Measurements from ENCODE around the gene MEF2D.

The MEF2D gene

GRCh38 chr1:156434989-156435544 is 65.5 kb downstream of the MEF2D start:
- TF ChIP-seq CTCF (IDR thresholded peaks at IDR 0.05; ENCODE audit: insufficient read depth, low read depth, low read length, missing control alignments) = no peak
- no peak for DNase-seq (ENCODE audit: low read depth)
- H3K4me3 ChIP-seq (ENCODE audit: low read length) = no peak overlapping the region

- DNase-seq (ENCODE audit: low read depth) = no peak
- H3K4me3 ChIP-seq (ENCODE audit: low read length) = no peak overlapping the region
- TF ChIP-seq CTCF (IDR thresholded peaks at IDR 0.05; ENCODE audit: insufficient read depth, low read depth, low read length, missing control alignments) = no peak
These were observed 67.0 kb downstream of the MEF2D start for GRCh38 chr1:156433602-156434001.

GRCh38 chr1:156433032-156433431 is 67.5 kb downstream of the MEF2D start:
- DNase-seq (ENCODE audit: low read depth) = no peak
- no peak overlapping the region for H3K4me3 ChIP-seq (ENCODE audit: low read length)
- TF ChIP-seq CTCF (IDR thresholded peaks at IDR 0.05; ENCODE audit: insufficient read depth, low read depth, low read length, missing control alignments) = no peak

- TF ChIP-seq CTCF (IDR thresholded peaks at IDR 0.05; ENCODE audit: insufficient read depth, low read depth, low read length, missing control alignments) = no peak
- no peak for DNase-seq (ENCODE audit: low read depth)
- no peak overlapping the region for H3K4me3 ChIP-seq (ENCODE audit: low read length)
These were observed 67.9 kb downstream of the MEF2D start for GRCh38 chr1:156432669-156433018.

- no peak overlapping the region for H3K4me3 ChIP-seq (ENCODE audit: low read length)
- no peak for DNase-seq (ENCODE audit: low read depth)
- no peak for TF ChIP-seq CTCF (IDR thresholded peaks at IDR 0.05; ENCODE audit: insufficient read depth, low read depth, low read length, missing control alignments)
These were observed 68.6 kb downstream of the MEF2D start for GRCh38 chr1:156431769-156432668.

GRCh38 chr1:156431366-156431765 is 69.2 kb downstream of the MEF2D start:
- H3K4me3 ChIP-seq (ENCODE audit: low read length) = no peak overlapping the region
- no peak for DNase-seq (ENCODE audit: low read depth)
- TF ChIP-seq CTCF (IDR thresholded peaks at IDR 0.05; ENCODE audit: insufficient read depth, low read depth, low read length, missing control alignments) = no peak

Measured in epithelial cell of esophagus (primary cell).